H1 (cell line): Measurements from ENCODE around the gene LMAN2. TPM values are rescaled to one million over a fixed set of nuclear protein-coding genes. Genes with fewer than 3 reads are reported as not detected.
A peak's percentile ranks its signal among the peaks of the same experiment; 100 is the strongest.

ENCODE experiments used
- ATF2 ChIP-seq: IDR thresholded peaks from 2 replicates; pipeline ENCODE4 v1.6.1; 2012; ENCODE audit warnings: low read length, inconsistent platforms
- CBX8 ChIP-seq: fragments of 300-800, 300-1000 bp; sonication (generic); IDR thresholded peaks from 2 replicates; pipeline ENCODE4 v1.7.1; 2016; ENCODE audit warnings: low read depth, low read length, borderline replicate concordance
- CTCF ChIP-seq, 3 experiments: IDR thresholded peaks; 1 replicate in 2 of 3; 2 replicates in 1 of 3; pipeline versions ENCODE4 v1.5.1 to v1.6.1; 2011; ENCODE audit warnings: low read length in 3 of 3, mild to moderate bottlenecking in 3 of 3, inconsistent platforms in 2 of 3, low read depth in 1 of 3, moderate library complexity in 1 of 3; ENCODE audit not compliant: insufficient read depth in 1 of 3; ENCODE audit errors: control extremely low read depth in 1 of 3
- HDAC2 ChIP-seq, 2 experiments: fragments of 300-600 bp in 1 of 2; sonication (generic) in 1 of 2; IDR thresholded peaks; 2 replicates each; pipeline ENCODE4 v1.6.1; 2011 to 2012; ENCODE audit warnings: low read depth in 2 of 2, low read length in 2 of 2, mild to moderate bottlenecking in 2 of 2, moderate library complexity in 2 of 2, borderline replicate concordance in 1 of 2, inconsistent platforms in 1 of 2
- JUND ChIP-seq: IDR thresholded peaks from 2 replicates; pipeline ENCODE4 v1.6.1; 2011; ENCODE audit warnings: mild to moderate bottlenecking, improper control_type of control experiment, low read length
- KDM1A ChIP-seq: fragments of 200-600, 300-600 bp; sonication (generic); IDR thresholded peaks from 2 replicates; pipeline ENCODE4 v1.7.1; 2016; ENCODE audit warnings: mild to moderate bottlenecking, low read length, borderline replicate concordance
- PHF8 ChIP-seq: fragments of 200-600 bp; sonication (generic); conservative IDR thresholded peaks from 2 replicates; pipeline ENCODE4 v1.7.1; 2012; ENCODE audit warnings: low read depth, mild to moderate bottlenecking, inconsistent platforms, low read length, moderate library complexity
- RFX5 ChIP-seq: IDR thresholded peaks from 2 replicates; pipeline ENCODE4 v1.6.1; 2011; ENCODE audit warnings: low read depth, low read length, improper control_type of control experiment, borderline replicate concordance
- SAP30 ChIP-seq: fragments of 300-600 bp; sonication (generic); IDR thresholded peaks from 2 replicates; pipeline ENCODE4 v1.7.1; 2012; ENCODE audit warnings: low read length, moderate library complexity, mild to moderate bottlenecking, inconsistent platforms; ENCODE audit not compliant: insufficient read depth, insufficient replicate concordance
- ZNF274 ChIP-seq: IDR thresholded peaks from 2 replicates; pipeline ENCODE4 v1.7.0; 2012; ENCODE audit warnings: low read length, borderline replicate concordance; ENCODE audit errors: extremely low read depth
- polyA plus RNA-seq, 7 experiments: library from polyadenylated mRNA; depleted of rRNA in 3 of 7; stranded (reverse) in 5 of 7; unstranded in 2 of 7; fragments of >200 nt in 5 of 7; fragments of 200-250 nt in 2 of 7; gene quantifications; 1 replicate in 5 of 7; 2 replicates in 1 of 7; 4 replicates in 1 of 7; pipeline versions ENCODE4 v1.2.1 to v1.2.3, GENCODE V29; 2011 to 2013; ENCODE audit warnings: missing spikeins in 2 of 7, mixed read lengths in 2 of 7
- total RNA-seq: library from RNA; stranded (reverse); fragmentation: NEBNext Ultra II Directional; extraction: Animal tissue kit (Norgen Biotek cat#: 25700); gene quantifications from 2 replicates; pipeline ENCODE4 v1.2.1, GENCODE V29; 2021

Gene LMAN2
- total and polyA plus RNA-seq, 2 of the 8 experiments (the other 6 are each of a cell fraction or from before 2014, with no cell fraction given) = 116 to 225 TPM

- TF ChIP-seq ATF2 (no peak), RFX5 (no peak), PHF8 (no peak), CTCF (IDR thresholded peaks at IDR 0.05; ENCODE audit: control extremely low read depth in 1 of 3, insufficient read depth in 1 of 3, low read depth in 1 of 3, low read length in 3 of 3) (peak in 2 of 3 experiments; percentile 85 to 89; a peak in 3 of 4 replicates), CBX8 (no peak), HDAC2 (IDR thresholded peaks at IDR 0.05; ENCODE audit: borderline replicate concordance in 1 of 2, low read depth in 2 of 2, low read length in 2 of 2) (no peak), ZNF274 (no peak), JUND (no peak), SAP30 (no peak), KDM1A (no peak)
- TF ChIP-seq, all 59 proteins: peak for 4
Measured at GRCh38 chr5:177317959-177318377, 33.5 kb downstream of the LMAN2 start (continued).
